Endothelial cell of umbilical vein (primary cell): ENCODE measurements around the gene XPO5. TPM values are rescaled to one million over a fixed set of nuclear protein-coding genes. Genes with fewer than 3 reads are reported as not detected.

Source experiments
- BruUV-seq: library from RNA; stranded (reverse); fragments of 400-500 nt; replicated peaks from 2 replicates; lab custom pipeline; 2021; lab: Mats Ljungman, UMichigan
- CTCF ChIA-PET: fragments of 300-600, 350-600 bp; sonication (Branson Sonifier 250); formaldehyde crosslinking; loops from one replicate; lab custom pipeline; 2021; ENCODE audit warnings: antibody characterized with exemption, inconsistent platforms; lab: Charles Lee
- POLR2A ChIA-PET: fragments of 300-600, 350-600 bp; sonication (Branson Sonifier 250); formaldehyde crosslinking; loops from one replicate; lab custom pipeline; 2021; ENCODE audit warnings: antibody characterized with exemption, inconsistent platforms; lab: Charles Lee
- DNase-seq: peaks from one replicate; pipeline ENCODE4 v3.0.0-alpha.2; 2011; ENCODE audit warnings: low read depth, low spot score
- FAIRE-seq: peaks from 2 replicates; lab custom pipeline; 2011; peaks lifted over from hg19 to GRCh38; lab: Jason Lieb, UNC
- H2AFZ ChIP-seq: 2 replicates; pipeline ENCODE4 v1.6.0; 2012; ENCODE audit warnings: low read depth, low read length, control low read depth, inconsistent platforms
- H3K27ac ChIP-seq: 2 replicates; pipeline ENCODE4 v1.5.1; 2011; ENCODE audit warnings: low read depth, mild to moderate bottlenecking, control low read depth, low read length, moderate library complexity; ENCODE audit not compliant: insufficient read depth
- H3K27me3 ChIP-seq, 2 experiments: 2 replicates each; pipeline versions ENCODE4 v1.6.0 to v1.6.1; 2011; ENCODE audit warnings: low read length in 2 of 2, mixed read lengths in 1 of 2; ENCODE audit not compliant: control insufficient read depth in 2 of 2, insufficient read depth in 2 of 2
- H3K36me3 ChIP-seq, 2 experiments: 2 replicates in 1 of 2; 3 replicates in 1 of 2; pipeline ENCODE4 v1.5.1; 2011; ENCODE audit warnings: low read length in 2 of 2, mild to moderate bottlenecking in 1 of 2, moderate library complexity in 1 of 2; ENCODE audit not compliant: control insufficient read depth in 2 of 2, insufficient read depth in 2 of 2; ENCODE audit errors: extremely low read depth in 1 of 2
- H3K4me1 ChIP-seq: 3 replicates; pipeline ENCODE4 v1.5.1; 2011; ENCODE audit warnings: mild to moderate bottlenecking, low read length; ENCODE audit not compliant: control insufficient read depth, insufficient read depth; ENCODE audit errors: extremely low read depth
- H3K4me2 ChIP-seq: 2 replicates; pipeline ENCODE4 v1.6.1; 2011; ENCODE audit warnings: low read length, control low read depth, mixed read lengths; ENCODE audit not compliant: insufficient read depth
- H3K4me3 ChIP-seq, 3 experiments: fragments of 200-600 bp in 1 of 3; sonication (generic), shearing (Covaris generic) in 1 of 3; replicated peaks in 1 of 3; 2 replicates each; pipeline ENCODE4 v1.5.1; 2011 to 2016; ENCODE audit warnings: control low read depth in 3 of 3, low read length in 3 of 3, mild to moderate bottlenecking in 2 of 3, inconsistent platforms in 1 of 3, low read depth in 1 of 3, moderate library complexity in 1 of 3; ENCODE audit not compliant: insufficient read depth in 1 of 3
- H3K79me2 ChIP-seq: 2 replicates; pipeline ENCODE4 v1.6.0; 2012; ENCODE audit warnings: low read length, inconsistent platforms; ENCODE audit not compliant: control insufficient read depth, insufficient read depth
- H3K9ac ChIP-seq: replicated peaks from 2 replicates; pipeline ENCODE3; 2011; ENCODE audit warnings: low read length, control low read depth; ENCODE audit not compliant: insufficient read depth; ENCODE audit errors: extremely low read depth
- H3K9me1 ChIP-seq: replicated peaks from 3 replicates; pipeline ENCODE4 v1.6.0; 2011; ENCODE audit warnings: mild to moderate bottlenecking, low read length; ENCODE audit not compliant: control insufficient read depth, insufficient read depth; ENCODE audit errors: extremely low read depth
- H3K9me3 ChIP-seq: replicated peaks from 2 replicates; pipeline ENCODE4 v1.5.1; 2012; ENCODE audit warnings: low read length, inconsistent platforms; ENCODE audit not compliant: control insufficient read depth, insufficient read depth
- H4K20me1 ChIP-seq: replicated peaks from 2 replicates; pipeline ENCODE3; 2011; ENCODE audit warnings: mild to moderate bottlenecking, low read length; ENCODE audit not compliant: control insufficient read depth, insufficient read depth; ENCODE audit errors: extremely low read depth
- EZH2 ChIP-seq: IDR thresholded peaks from 2 replicates; pipeline ENCODE4 v1.6.1; 2012; ENCODE audit warnings: borderline replicate concordance, low read depth, mild to moderate bottlenecking, moderate library complexity, low read length, inconsistent platforms; ENCODE audit not compliant: severe bottlenecking
- FOS ChIP-seq: IDR thresholded peaks from 2 replicates; pipeline ENCODE4 v1.6.1; 2011; ENCODE audit warnings: mild to moderate bottlenecking, low read length, moderate library complexity, borderline replicate concordance; ENCODE audit not compliant: insufficient read depth
- MYC ChIP-seq: IDR thresholded peaks from one replicate; pipeline ENCODE4 v1.6.1; 2011; ENCODE audit warnings: mild to moderate bottlenecking, low read depth, low read length
- POLR2A ChIP-seq: IDR thresholded peaks from 2 replicates; pipeline ENCODE4 v1.6.1; 2012; ENCODE audit warnings: low read depth, mild to moderate bottlenecking, control low read depth, low read length
- POLR2AphosphoS5 ChIP-seq: IDR thresholded peaks from 2 replicates; pipeline ENCODE4 v1.6.1; 2012; ENCODE audit warnings: low read depth, mild to moderate bottlenecking, control low read depth, low read length, moderate library complexity; ENCODE audit not compliant: insufficient read depth
- dilution Hi-C: fragments of 300-500 bp; cut with MboI; formaldehyde crosslinking; loops from one replicate; pipeline ENCODE4 v1.15.0; 2019; ENCODE audit warnings: low sequenced_read_pairs; ENCODE audit not compliant: extremely low pct_ligation_motif_present
- intact Hi-C: fragments of 100-400 bp; cut with micrococcal nuclease; formaldehyde crosslinking; loops from one replicate; pipeline ENCODE4 v1.10.0; 2022
- polyA plus RNA-seq, 4 experiments: library from polyadenylated mRNA; depleted of rRNA in 3 of 4; stranded (reverse) in 3 of 4; unstranded in 1 of 4; fragments of >200 nt; gene quantifications; 2 replicates each; pipeline versions ENCODE4 v1.2.1 to v1.2.3, GENCODE V29; 2011 to 2012; ENCODE audit warnings: missing spikeins in 1 of 4
- total RNA-seq: library from RNA; stranded (reverse); gene quantifications from 2 replicates; pipeline ENCODE4 v1.2.3, GENCODE V29; 2021
- TF ChIP-seq, protein P1 (sequence below), 2 donors: IDR thresholded peaks; 1 replicate in 1 of 2; 2 replicates in 1 of 2; pipeline ENCODE4 v1.5.1; 2011; ENCODE audit warnings: low read length in 2 of 2, mild to moderate bottlenecking in 2 of 2, moderate library complexity in 2 of 2, control low read depth in 1 of 2, inconsistent platforms in 1 of 2, low read depth in 1 of 2; ENCODE audit not compliant: insufficient read depth in 1 of 2; ENCODE audit errors: extremely low read depth in 1 of 2
- TF ChIP-seq, protein P2 (sequence below): IDR thresholded peaks from 2 replicates; pipeline ENCODE4 v1.6.1; 2011; ENCODE audit not compliant: insufficient read depth, insufficient read length

The XPO5 gene
- total and polyA plus RNA-seq, 2 donors (not counting 3 experiments of a cell fraction or from before 2014, with no cell fraction given): 28.4 to 50.0 TPM

DNA sequence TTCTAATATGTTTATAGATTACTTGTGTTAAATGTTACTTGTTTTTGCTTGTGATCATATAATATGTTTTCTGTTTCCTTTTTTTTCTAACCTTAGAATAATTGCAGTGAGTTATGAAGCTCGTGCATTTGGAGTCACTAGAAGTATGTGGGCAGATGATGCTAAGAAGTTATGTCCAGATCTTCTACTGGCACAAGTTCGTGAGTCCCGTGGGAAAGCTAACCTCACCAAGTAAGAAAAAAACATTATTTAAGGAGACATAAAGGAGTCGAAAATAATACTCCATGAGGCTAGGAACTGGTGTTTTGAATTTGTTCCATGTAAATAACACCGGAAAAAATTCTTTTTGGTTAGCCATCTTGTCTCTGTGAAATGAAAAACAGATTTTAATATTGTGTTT lies 7.1 kb upstream of the XPO5 start:
- Histone ChIP-seq H3K79me2 (peaks cover 37% of the 10 kb centered on the region), H3K4me3 (no peak overlapping the region), H3K27ac (no peak overlapping the region), H3K36me3 (peaks cover 11 to 30% of the 10 kb centered on the region in 2 experiments), H3K9me1 (no peaks in the 10 kb centered on the region), H4K20me1 (peaks cover 2% of the 10 kb centered on the region), H3K4me2 (no peak overlapping the region), H3K27me3 (no peaks in the 10 kb centered on the region), H3K9me3 (no peaks in the 10 kb centered on the region), H3K9ac (no peak overlapping the region), H3K4me1 (peaks cover 12% of the 10 kb centered on the region), H2AFZ (no peak overlapping the region)
- intact Hi-C loops (no loop called here), dilution Hi-C loops (no loop called here)
- ChIA-PET CTCF (interaction anchor here (0.7 kb wide), 1 partner anchor 25 kb away, joined by 4 read pairs; no protein-coding TSS in a partner anchor), POLR2A (no interaction called here)
- DNase-seq: no peak
- no TSS peak for BruUV-seq
- FAIRE-seq: no peak
- TF ChIP-seq, protein P1, sequence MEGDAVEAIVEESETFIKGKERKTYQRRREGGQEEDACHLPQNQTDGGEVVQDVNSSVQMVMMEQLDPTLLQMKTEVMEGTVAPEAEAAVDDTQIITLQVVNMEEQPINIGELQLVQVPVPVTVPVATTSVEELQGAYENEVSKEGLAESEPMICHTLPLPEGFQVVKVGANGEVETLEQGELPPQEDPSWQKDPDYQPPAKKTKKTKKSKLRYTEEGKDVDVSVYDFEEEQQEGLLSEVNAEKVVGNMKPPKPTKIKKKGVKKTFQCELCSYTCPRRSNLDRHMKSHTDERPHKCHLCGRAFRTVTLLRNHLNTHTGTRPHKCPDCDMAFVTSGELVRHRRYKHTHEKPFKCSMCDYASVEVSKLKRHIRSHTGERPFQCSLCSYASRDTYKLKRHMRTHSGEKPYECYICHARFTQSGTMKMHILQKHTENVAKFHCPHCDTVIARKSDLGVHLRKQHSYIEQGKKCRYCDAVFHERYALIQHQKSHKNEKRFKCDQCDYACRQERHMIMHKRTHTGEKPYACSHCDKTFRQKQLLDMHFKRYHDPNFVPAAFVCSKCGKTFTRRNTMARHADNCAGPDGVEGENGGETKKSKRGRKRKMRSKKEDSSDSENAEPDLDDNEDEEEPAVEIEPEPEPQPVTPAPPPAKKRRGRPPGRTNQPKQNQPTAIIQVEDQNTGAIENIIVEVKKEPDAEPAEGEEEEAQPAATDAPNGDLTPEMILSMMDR (IDR thresholded peaks at IDR 0.05; ENCODE audit: extremely low read depth in 1 of 2, insufficient read depth in 1 of 2, low read depth in 1 of 2, low read length in 2 of 2): no peak
- TF ChIP-seq POLR2AphosphoS5 (no peak), EZH2 (no peak), POLR2A (no peak), FOS (no peak), MYC (no peak)
- TF ChIP-seq, protein P2, sequence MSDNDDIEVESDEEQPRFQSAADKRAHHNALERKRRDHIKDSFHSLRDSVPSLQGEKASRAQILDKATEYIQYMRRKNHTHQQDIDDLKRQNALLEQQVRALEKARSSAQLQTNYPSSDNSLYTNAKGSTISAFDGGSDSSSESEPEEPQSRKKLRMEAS: no peak
